ENCODE measurements around the gene MYO1A. TPM values are rescaled to one million over a fixed set of nuclear protein-coding genes. Genes with fewer than 3 reads are reported as not detected.

MYO1A gene
- total and polyA plus RNA-seq, 10 of the 15 experiments (the other 5 are each of a cell fraction or from before 2014, with no cell fraction given), result 0.01 to 0.34 (median 0.15) TPM; not detected in 2

GRCh38 chr12:57033431-57033830, 16.5 kb downstream of the MYO1A start (continued):
- TF ChIP-seq REST (IDR thresholded peaks at IDR 0.05; ENCODE audit: low read depth, low read length) (no peak), MYB (IDR thresholded peaks at IDR 0.05; ENCODE audit: borderline replicate concordance, low read depth, low read length) (no peak), CBX3 (IDR thresholded peaks at IDR 0.05; ENCODE audit: borderline replicate concordance, low read depth) (no peak), IKZF1 (conservative IDR thresholded peaks at IDR 0.05) (no peak), CHD2 (IDR thresholded peaks at IDR 0.05; ENCODE audit: borderline replicate concordance, low read depth, low read length) (no peak)

GRCh38 chr12:57031789-57032188, 18.1 kb downstream of the MYO1A start:
- H3K9ac ChIP-seq (ENCODE audit: control insufficient read depth, insufficient read depth, low read length), result peak overlapping the region; percentile 12; the same call in 1 of the 2 replicates
- FAIRE-seq, result no peak
- no peak overlapping the region for H3K4me3 ChIP-seq
- TF ChIP-seq IKZF1 (conservative IDR thresholded peaks at IDR 0.05) (no peak), KLF5 (IDR thresholded peaks at IDR 0.05; ENCODE audit: partially characterized antibody) (no peak), SMAD5 (IDR thresholded peaks at IDR 0.05; ENCODE audit: low read depth) (no peak), TCF7 (IDR thresholded peaks at IDR 0.05; ENCODE audit: borderline replicate concordance) (no peak), CBX3 (IDR thresholded peaks at IDR 0.05; ENCODE audit: borderline replicate concordance, low read depth) (no peak), CREM (IDR thresholded peaks at IDR 0.05; ENCODE audit: low read depth) (no peak)
- in situ Hi-C loops (cut with MboI), result no loop called here
- RAD21 ChIA-PET (ENCODE audit: unreplicated experiment), result interaction anchor here (0.8 to 5.9 kb wide), 10 partner anchors 9 to 80 kb away, joined by 3 to 30 read pairs (median 5); partner anchors contain the start of gene STAT6
- no peaks in the 10 kb centered on the region; a peak in 1 of 4 replicates for H3K27me3 ChIP-seq (replicated peaks in 1 of 2; ENCODE audit: control insufficient read depth in 2 of 2, insufficient read depth in 2 of 2, low read length in 1 of 2)
- BruUV-seq (replicated peaks), result no TSS peak
- POLR2A ChIA-PET, result interaction anchor here (1.2 to 1.3 kb wide), 2 partner anchors 29 to 80 kb away, joined by 3 to 5 read pairs; no protein-coding TSS in a partner anchor
- H3K4me1 ChIP-seq (ENCODE audit: control insufficient read depth, insufficient read depth, low read length), result peaks cover 11% of the 10 kb centered on the region
- no peak for ATAC-seq
- no peaks in the 10 kb centered on the region for H3K79me2 ChIP-seq (ENCODE audit: control insufficient read depth, insufficient read depth, low read length)
- no peak for DNase-seq (ENCODE audit: low read depth, low spot score)
- no peaks in the 10 kb centered on the region for H3K9me3 ChIP-seq (replicated peaks; ENCODE audit: control insufficient read depth, insufficient read depth, low read length)
- CTCF ChIA-PET, result interaction anchor here (0.6 to 5.5 kb wide), 24 partner anchors 9 to 274 kb away, joined by 3 to 64 read pairs (median 5); partner anchors contain the start of genes STAT6 and ZBTB39
- H3K27ac ChIP-seq (ENCODE audit: control insufficient read depth, insufficient read depth), result peak overlapping the region; percentile 25; the same call in 1 of the 2 replicates
- intact Hi-C loops (cut with micrococcal nuclease; ENCODE audit: unreplicated experiment), result no loop called here
- no peaks in the 10 kb centered on the region for H3K36me3 ChIP-seq (ENCODE audit: control insufficient read depth in 2 of 2, insufficient read depth in 2 of 2, low read length in 1 of 2)
- H2AFZ ChIP-seq (ENCODE audit: control insufficient read depth, low read depth, low read length), result peak overlapping the region; percentile 93
- no peaks in the 10 kb centered on the region for H4K20me1 ChIP-seq (ENCODE audit: control insufficient read depth, insufficient read depth)
- SMC1A ChIA-PET (ENCODE audit: uncharacterized antibody, unreplicated experiment), result interaction anchor here (0.9 to 4.1 kb wide), 12 partner anchors 10 to 196 kb away, joined by 3 to 27 read pairs (median 4); partner anchors contain the start of gene STAT6
- H3K4me2 ChIP-seq (ENCODE audit: control insufficient read depth, insufficient read depth), result peak overlapping the region; percentile 87
- WGBS (ENCODE audit: insufficient coverage, insufficient replicate concordance, low lambda C conversion rate, missing lambda C conversion rate), result 63% methylated on average over 7 of the region's 7 CpGs

All from GM12878 (cell line).